GM18858 (cell line): ENCODE results near the gene MYPN.
"Not testable (repeated sequence)": the region's sequence is repeated elsewhere in the genome, so short reads cannot be mapped to it uniquely, and the experiment has no call there.

Experiments
- ATAC-seq: cut with Tn5 transposase; IDR thresholded peaks from one replicate; pipeline ENCODE4 v1.9.1; 2021; ENCODE audit not compliant: unreplicated experiment

Gene MYPN

GRCh38 chr10:68222391-68222790 is 113.1 kb downstream of the MYPN start:
- ATAC-seq, result no peak

- no peak for ATAC-seq
Observed at GRCh38 chr10:68223535-68224165, 114.4 kb downstream of the MYPN start.

DNA sequence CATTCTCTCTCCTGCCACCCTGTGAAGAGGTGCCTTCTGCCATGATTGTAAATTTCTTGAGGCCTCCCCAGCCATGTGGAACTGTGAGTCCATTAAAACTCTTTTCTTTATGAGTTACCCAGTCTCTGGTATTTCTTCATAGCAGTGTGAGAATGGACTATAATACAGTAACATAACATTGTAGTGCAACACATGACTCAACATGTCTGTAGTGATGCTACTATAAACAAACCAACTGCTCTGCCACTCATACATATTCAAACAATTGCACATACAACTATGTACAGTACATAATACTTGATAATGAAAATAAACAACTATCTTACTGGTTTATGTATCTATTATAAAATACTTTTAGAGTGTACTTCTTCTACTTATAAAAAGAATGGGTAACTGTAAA is 115.5 kb downstream of the MYPN start:
- ATAC-seq, result no peak

DNA sequence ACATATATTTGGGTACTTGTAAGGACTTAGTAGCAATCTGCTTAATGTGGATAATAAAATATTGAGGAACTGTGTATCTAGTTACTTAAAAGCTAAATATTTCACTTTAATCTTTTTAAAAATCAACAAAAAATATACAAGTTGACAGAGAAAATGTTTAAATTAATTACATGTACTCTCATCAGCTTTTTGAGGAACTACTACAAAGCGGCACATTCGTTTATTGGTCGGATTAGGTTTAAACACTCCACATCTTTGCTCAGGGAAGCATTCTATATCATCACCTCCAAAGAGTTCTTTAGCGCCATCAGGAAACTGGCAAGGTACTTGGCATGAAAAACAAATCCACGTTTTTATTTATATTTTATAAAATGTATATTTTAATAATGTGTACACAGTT is 121.0 kb downstream of the MYPN start:
- no peak for ATAC-seq

GRCh38 chr10:68231106-68231816 is 122.0 kb downstream of the MYPN start:
- peak; percentile 91 for ATAC-seq

DNA sequence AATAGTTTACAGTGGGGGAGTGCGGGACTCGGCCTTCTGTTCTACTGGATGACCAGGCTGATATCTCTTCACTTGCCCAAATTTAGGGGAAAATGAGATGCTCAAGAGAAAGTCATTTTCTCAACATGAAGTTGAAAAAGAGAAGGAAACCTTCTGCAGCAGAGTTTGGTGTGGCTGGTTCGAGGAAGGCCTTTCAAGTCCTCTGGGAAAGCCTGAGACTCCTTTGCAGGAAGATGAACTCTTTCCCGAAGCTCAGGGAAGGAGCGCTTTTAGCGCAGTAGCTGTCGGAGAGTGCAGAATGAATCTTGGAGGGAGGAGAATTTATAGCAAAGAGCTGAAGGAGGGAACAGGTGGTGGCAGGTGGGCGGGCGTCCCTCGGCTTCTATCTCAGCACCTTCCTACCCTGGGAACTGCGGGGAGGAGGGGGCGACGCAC is 122.5 kb downstream of the MYPN start, which contains the start of gene ATOH7:
ATOH7 (minus strand) TSS at position 297 of the 435 bp plus-strand sequence. CDS start 436 bp downstream, outside the sequence.
- ATAC-seq, result no peak

GRCh38 chr10:68233046-68233445 is 123.8 kb downstream of the MYPN start:
- ATAC-seq, result no peak

DNA sequence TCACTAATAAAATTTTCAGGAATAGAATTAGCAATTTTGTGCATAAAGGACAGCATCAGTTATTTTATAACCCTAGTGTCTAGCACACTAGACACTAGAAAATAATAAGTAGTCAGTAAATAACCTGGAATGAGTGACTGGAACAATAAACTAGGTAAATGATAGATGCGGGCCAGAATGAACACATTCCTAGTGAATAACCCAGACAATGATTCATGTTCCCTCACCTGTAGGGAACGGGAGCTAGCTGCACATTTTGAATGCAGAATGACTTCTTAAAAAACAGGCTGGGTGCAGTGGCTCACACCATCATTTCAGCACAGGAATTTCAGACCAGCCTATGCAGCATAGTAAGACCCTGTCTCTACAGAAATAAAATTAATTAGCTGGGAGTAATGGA is 125.8 kb downstream of the MYPN start:
- no peak for ATAC-seq

- ATAC-seq, result no peak
Observed at GRCh38 chr10:68235581-68235980, 126.3 kb downstream of the MYPN start.

DNA sequence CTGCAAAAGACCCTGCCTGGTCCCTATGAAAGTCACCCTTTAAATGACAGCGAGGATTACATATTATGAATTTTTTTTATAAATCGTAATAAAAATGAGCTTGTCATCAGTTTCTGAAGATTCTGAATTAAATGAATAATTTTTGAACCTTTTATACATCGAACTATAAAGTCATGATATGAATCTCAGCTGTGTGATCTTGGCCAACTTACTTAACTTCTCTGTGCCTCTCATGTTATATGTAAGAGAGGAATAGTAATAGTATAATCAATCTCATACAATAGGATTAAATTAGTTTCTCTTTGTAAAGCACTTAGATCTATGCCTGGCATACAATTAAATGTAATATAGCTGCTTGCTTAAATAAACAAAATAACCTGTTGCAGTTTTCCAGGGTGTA is 127.9 kb downstream of the MYPN start:
- no peak for ATAC-seq

DNA sequence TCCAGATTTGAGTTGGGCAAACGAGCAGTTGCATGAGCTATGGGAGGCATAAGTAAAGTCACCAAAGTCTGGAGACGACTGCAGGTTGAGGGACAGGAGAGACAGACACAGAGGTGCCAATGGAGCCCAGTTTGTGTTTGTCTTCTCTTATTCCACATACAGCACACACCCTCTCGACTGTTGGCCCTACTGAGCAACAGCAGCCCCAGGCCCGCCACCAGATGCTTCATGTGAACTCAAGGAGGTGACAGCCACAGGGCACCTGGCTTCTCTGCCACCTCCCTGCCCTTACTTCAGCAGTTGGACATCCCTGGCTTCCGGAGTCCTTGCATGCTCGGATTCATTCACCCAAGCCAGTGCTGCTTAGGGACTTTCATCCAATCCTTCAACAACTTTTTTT is 129.1 kb downstream of the MYPN start:
- no peak for ATAC-seq

GRCh38 chr10:68239069-68239468 is 129.8 kb downstream of the MYPN start:
- no peak for ATAC-seq

- no peak for ATAC-seq
Observed at GRCh38 chr10:68239596-68240150, 130.4 kb downstream of the MYPN start.

- no peak for ATAC-seq
Observed at GRCh38 chr10:68242051-68242450, 132.8 kb downstream of the MYPN start.

GRCh38 chr10:68246397-68246796 is 137.1 kb downstream of the MYPN start:
- ATAC-seq, result not testable (repeated sequence)

GRCh38 chr10:68247931-68248330 is 138.6 kb downstream of the MYPN start:
- ATAC-seq, result no peak

GRCh38 chr10:68249297-68249696 is 140.0 kb downstream of the MYPN start:
- no peak for ATAC-seq

DNA sequence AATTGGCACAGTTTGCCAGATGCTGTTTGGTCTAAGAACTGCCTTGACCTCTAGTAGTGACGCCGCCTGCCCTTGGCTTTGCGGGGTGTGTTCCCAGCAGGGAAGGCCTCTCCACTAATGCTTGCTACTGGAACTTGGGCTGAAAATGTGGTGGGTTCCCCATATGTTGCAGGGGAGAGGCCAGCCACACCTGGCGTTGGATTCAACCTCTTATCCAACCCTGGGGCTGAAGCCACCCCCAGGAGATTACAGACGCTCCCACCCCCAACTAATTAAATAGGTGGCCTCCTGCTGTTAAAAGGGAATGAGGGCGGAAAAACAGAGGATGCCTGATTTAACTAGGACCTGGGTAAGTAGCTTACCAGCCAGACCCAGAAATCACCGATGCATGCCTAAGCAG is 141.9 kb downstream of the MYPN start:
- no peak for ATAC-seq

DNA sequence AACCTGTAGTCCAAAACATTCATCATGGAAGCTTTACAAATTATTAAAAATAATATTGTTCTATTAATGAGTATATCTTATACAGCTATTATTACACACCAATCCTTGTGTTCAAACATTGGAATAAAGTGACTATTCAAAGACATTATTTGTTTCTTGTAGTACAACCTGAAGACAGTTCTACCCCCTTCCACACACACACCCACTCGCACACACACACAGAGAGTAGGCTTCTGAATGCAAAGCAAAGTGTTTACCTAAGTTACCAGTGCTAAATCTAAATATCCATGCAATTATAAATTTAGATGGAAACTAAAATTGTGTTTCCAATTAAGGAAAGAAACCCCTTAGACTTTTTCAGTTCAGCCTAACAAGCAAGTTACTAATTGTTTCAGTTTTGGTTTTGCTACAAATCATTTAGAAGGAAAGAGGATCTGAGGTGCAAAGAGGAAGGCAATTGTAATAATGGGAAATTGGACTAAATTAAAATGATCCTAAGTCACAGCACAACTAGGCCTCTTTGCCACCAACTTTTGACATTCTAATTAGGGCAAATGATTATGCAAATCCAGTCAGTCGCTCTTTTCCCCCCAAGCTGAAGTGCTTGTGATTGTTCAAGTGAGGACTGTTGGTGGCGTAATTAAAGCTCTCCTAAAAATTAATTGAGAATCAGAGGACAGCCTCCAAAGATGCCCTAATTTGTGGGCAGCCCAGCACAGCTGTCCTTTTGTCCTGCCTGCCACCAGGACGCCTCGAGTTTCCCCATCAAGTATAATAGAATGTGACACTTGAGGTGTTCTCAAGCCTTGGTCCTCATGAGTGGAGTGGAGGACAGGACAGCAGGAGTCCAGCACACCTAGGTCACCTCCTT is 142.6 kb downstream of the MYPN start:
- ATAC-seq, result no peak

DNA sequence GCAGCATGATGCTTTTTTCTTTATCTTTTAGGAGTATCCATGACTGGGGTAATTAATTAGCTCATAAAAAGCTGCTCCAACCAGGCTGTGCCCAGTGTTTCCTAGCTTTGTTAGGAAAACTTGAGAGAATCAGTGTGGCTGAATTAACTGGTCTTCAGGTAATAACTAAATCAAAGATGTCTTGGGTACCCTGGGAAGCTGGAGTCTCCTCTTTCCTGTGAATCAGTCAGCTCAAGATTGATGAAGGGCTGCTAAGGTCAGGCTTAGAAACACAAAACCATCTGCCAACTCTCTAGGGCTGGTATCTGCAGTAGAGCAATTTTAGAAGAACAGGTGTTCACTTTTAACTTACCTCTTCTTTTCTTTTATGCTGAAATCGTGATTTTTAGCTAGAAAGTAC is 144.1 kb downstream of the MYPN start:
- no peak for ATAC-seq

DNA sequence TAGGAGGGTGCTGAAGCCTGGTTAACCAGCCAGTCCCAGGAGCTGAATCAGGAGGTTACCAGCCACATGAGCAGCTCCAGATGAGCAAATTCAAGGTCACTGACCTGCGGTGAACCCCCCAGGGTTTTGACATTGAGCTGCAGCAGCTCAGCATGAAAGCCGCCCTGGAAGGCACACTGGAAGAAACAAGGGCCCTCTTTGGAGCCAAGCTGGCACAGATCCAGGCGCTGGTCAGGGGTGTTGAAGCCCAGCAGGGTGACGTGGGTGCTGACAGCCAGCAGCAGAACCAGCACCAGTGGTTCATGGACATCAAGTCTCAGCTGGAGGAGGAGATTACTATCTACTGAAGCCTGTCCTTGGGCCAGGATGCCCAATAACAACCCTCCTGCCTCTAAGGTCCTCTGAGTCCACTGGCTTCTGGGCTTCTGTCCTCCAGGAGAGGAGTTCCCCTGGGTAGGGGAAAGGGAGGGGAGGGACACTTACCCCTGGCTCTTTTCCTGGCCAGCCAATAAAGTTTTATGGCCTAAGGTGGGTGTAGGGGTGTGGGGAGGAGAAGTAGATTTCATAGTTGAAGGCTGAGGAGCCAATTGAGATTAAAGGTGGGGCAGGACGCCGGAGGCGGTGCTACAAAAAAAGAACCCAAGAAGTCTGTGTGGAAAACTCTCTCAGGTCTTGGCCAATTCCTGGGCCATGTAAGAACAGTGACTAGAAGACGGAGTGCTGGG is 152.0 kb downstream of the MYPN start:
- no peak for ATAC-seq
